Measurements from ENCODE around the gene KL. TPM values are rescaled to one million over a fixed set of nuclear protein-coding genes. Genes with fewer than 3 reads are reported as not detected.

Gene KL
- total RNA-seq, 1 experiment from 2014 or later: not detected

DNA sequence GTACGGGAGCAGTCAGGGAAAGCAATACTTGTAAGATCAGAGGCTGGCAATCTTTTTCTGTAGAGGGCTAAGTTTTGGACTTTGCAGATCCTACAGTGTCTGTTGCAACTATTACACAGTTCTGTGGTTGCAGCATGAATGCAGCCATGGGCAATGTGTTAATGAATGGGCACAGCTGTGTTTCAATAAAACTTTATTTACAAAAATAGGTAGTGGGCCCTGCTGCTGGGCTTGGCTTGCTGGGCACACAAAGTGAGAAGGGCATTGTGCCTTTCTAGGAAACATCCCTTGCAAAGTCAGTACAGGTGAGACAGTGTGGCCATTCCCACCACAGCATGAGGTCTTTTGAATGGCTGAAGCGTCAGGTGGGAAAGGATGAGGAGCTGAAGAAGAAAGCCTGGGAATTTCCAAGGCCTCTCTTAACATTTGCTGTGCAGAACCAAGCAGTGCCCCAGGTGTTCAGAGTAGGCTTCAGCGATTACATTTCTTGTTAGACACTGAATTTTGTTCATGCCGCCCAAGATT, 9.1 kb downstream of the KL start:
- peaks cover 14% of the 10 kb centered on the region for H3K27me3 ChIP-seq (ENCODE audit: insufficient read depth, low read length)
- H3K4me2 ChIP-seq (ENCODE audit: low read length): no peak overlapping the region
- intact Hi-C loops (cut with micrococcal nuclease): no loop called here
- H3K9me3 ChIP-seq (ENCODE audit: control insufficient read depth in 1 of 2, insufficient read depth in 1 of 2, low read depth in 1 of 2, low read length in 2 of 2): no peaks in the 10 kb centered on the region
- ChIA-PET CTCF (no interaction called here), POLR2A (no interaction called here), RAD21 (ENCODE audit: low non-redundant PET in 1 of 2, low total read pairs in 2 of 2, uncharacterized antibody in 2 of 2, unreplicated experiment in 2 of 2) (no interaction called here)
- no peak overlapping the region for H3K9ac ChIP-seq (ENCODE audit: low read length)
- no peaks in the 10 kb centered on the region for H3K4me1 ChIP-seq (ENCODE audit: control insufficient read depth in 1 of 2, insufficient read depth in 2 of 2, low read length in 2 of 2)
- no peak overlapping the region for H3K27ac ChIP-seq (ENCODE audit: low read depth, low read length)
- H2AFZ ChIP-seq (ENCODE audit: low read depth, low read length, poor library complexity, severe bottlenecking): no peak overlapping the region
- no peaks in the 10 kb centered on the region; a peak in 1 of 4 replicates for H3K36me3 ChIP-seq (ENCODE audit: control insufficient read depth in 1 of 2, insufficient read depth in 2 of 2, low read length in 2 of 2)
- TF ChIP-seq EGR1 (IDR thresholded peaks at IDR 0.05; ENCODE audit: low read depth): no peak
- TF ChIP-seq CBX3 (IDR thresholded peaks at IDR 0.05; ENCODE audit: low read depth): no peak
- no peak for TF ChIP-seq SRF (IDR thresholded peaks at IDR 0.05; ENCODE audit: low read depth)
- TF ChIP-seq, protein P1, sequence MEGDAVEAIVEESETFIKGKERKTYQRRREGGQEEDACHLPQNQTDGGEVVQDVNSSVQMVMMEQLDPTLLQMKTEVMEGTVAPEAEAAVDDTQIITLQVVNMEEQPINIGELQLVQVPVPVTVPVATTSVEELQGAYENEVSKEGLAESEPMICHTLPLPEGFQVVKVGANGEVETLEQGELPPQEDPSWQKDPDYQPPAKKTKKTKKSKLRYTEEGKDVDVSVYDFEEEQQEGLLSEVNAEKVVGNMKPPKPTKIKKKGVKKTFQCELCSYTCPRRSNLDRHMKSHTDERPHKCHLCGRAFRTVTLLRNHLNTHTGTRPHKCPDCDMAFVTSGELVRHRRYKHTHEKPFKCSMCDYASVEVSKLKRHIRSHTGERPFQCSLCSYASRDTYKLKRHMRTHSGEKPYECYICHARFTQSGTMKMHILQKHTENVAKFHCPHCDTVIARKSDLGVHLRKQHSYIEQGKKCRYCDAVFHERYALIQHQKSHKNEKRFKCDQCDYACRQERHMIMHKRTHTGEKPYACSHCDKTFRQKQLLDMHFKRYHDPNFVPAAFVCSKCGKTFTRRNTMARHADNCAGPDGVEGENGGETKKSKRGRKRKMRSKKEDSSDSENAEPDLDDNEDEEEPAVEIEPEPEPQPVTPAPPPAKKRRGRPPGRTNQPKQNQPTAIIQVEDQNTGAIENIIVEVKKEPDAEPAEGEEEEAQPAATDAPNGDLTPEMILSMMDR (IDR thresholded peaks at IDR 0.05 in 2 of 3, conservative IDR thresholded peaks at IDR 0.05 in 1 of 3; ENCODE audit: borderline replicate concordance in 1 of 3, insufficient read depth in 1 of 3, low read depth in 2 of 3, low read length in 2 of 3): no peak
- TF ChIP-seq JUND (IDR thresholded peaks at IDR 0.05): no peak
- TF ChIP-seq POLR2A (IDR thresholded peaks at IDR 0.05; ENCODE audit: borderline replicate concordance, extremely low read depth, insufficient read depth, insufficient read length): no peak
- TF ChIP-seq POLR2AphosphoS5 (IDR thresholded peaks at IDR 0.05; ENCODE audit: low read depth, low read length): no peak
- no peak for TF ChIP-seq ELF1 (IDR thresholded peaks at IDR 0.05; ENCODE audit: borderline replicate concordance, low read depth)
- TF ChIP-seq, protein P2, sequence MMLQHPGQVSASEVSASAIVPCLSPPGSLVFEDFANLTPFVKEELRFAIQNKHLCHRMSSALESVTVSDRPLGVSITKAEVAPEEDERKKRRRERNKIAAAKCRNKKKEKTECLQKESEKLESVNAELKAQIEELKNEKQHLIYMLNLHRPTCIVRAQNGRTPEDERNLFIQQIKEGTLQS (IDR thresholded peaks at IDR 0.05): no peak
- TF ChIP-seq EZH2phosphoT487 (IDR thresholded peaks at IDR 0.05; ENCODE audit: borderline replicate concordance): no peak
- no peak for TF ChIP-seq TCF7L2 (IDR thresholded peaks at IDR 0.05; ENCODE audit: borderline replicate concordance, extremely low read depth, insufficient read depth, insufficient read length)
- TF ChIP-seq, protein P3, sequence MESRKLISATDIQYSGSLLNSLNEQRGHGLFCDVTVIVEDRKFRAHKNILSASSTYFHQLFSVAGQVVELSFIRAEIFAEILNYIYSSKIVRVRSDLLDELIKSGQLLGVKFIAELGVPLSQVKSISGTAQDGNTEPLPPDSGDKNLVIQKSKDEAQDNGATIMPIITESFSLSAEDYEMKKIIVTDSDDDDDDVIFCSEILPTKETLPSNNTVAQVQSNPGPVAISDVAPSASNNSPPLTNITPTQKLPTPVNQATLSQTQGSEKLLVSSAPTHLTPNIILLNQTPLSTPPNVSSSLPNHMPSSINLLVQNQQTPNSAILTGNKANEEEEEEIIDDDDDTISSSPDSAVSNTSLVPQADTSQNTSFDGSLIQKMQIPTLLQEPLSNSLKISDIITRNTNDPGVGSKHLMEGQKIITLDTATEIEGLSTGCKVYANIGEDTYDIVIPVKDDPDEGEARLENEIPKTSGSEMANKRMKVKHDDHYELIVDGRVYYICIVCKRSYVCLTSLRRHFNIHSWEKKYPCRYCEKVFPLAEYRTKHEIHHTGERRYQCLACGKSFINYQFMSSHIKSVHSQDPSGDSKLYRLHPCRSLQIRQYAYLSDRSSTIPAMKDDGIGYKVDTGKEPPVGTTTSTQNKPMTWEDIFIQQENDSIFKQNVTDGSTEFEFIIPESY (IDR thresholded peaks at IDR 0.05; ENCODE audit: extremely low read depth, insufficient replicate concordance, low read length): no peak
- TF ChIP-seq FOSL1 (IDR thresholded peaks at IDR 0.05; ENCODE audit: low read depth): no peak
- TF ChIP-seq, protein P4, sequence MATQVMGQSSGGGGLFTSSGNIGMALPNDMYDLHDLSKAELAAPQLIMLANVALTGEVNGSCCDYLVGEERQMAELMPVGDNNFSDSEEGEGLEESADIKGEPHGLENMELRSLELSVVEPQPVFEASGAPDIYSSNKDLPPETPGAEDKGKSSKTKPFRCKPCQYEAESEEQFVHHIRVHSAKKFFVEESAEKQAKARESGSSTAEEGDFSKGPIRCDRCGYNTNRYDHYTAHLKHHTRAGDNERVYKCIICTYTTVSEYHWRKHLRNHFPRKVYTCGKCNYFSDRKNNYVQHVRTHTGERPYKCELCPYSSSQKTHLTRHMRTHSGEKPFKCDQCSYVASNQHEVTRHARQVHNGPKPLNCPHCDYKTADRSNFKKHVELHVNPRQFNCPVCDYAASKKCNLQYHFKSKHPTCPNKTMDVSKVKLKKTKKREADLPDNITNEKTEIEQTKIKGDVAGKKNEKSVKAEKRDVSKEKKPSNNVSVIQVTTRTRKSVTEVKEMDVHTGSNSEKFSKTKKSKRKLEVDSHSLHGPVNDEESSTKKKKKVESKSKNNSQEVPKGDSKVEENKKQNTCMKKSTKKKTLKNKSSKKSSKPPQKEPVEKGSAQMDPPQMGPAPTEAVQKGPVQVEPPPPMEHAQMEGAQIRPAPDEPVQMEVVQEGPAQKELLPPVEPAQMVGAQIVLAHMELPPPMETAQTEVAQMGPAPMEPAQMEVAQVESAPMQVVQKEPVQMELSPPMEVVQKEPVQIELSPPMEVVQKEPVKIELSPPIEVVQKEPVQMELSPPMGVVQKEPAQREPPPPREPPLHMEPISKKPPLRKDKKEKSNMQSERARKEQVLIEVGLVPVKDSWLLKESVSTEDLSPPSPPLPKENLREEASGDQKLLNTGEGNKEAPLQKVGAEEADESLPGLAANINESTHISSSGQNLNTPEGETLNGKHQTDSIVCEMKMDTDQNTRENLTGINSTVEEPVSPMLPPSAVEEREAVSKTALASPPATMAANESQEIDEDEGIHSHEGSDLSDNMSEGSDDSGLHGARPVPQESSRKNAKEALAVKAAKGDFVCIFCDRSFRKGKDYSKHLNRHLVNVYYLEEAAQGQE (IDR thresholded peaks at IDR 0.05; ENCODE audit: low read depth): no peak
- TF ChIP-seq RAD21 (IDR thresholded peaks at IDR 0.05; ENCODE audit: low read depth): no peak
- TF ChIP-seq EZH2 (IDR thresholded peaks at IDR 0.05): no peak
- no TSS peak for BruUV-seq (replicated peaks)
- no peaks in the 10 kb centered on the region for H3K9me2 ChIP-seq (ENCODE audit: insufficient read depth)
- no peaks in the 10 kb centered on the region for H4K20me1 ChIP-seq (ENCODE audit: insufficient read depth)
- DNase-seq (ENCODE audit: low read depth, low spot score) (no peak), ATAC-seq (no peak)
- no peak overlapping the region for H3K4me3 ChIP-seq (replicated peaks in 1 of 2; ENCODE audit: low read depth in 1 of 2, low read length in 2 of 2)
- H3K79me2 ChIP-seq (ENCODE audit: insufficient read depth, low read length): no peaks in the 10 kb centered on the region

All from HCT116 (cell line).